ENCODE data around the gene PRKCQ. TPM values are rescaled to one million over a fixed set of nuclear protein-coding genes. Genes with fewer than 3 reads are reported as not detected.

PRKCQ gene
- total RNA-seq, 2 experiments from 2014 or later = 4.0 to 7.8 TPM

DNA sequence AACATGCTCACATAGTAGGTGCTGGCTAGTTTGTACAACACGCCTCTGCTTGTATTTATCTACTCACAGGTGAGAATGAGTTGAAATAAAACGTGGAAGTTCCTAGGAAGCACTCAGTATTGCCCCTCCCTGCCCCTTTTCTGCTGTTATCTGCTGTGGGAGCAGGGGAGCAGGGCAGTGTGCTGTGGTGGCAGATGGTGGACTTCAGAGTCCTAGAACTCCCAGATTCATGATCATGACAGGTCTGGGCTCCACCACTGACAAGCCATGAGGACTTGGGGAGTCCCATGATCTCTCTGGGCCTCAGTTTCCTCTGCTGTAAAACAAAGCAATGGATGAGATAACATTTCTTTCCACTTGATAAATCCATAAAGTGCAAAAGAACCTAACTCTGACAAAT is 11.6 kb upstream of the PRKCQ start:
- TF ChIP-seq EZH2phosphoT487 (IDR thresholded peaks at IDR 0.05; ENCODE audit: borderline replicate concordance, low read depth, low read length) = no peak
- TF ChIP-seq, protein P1, sequence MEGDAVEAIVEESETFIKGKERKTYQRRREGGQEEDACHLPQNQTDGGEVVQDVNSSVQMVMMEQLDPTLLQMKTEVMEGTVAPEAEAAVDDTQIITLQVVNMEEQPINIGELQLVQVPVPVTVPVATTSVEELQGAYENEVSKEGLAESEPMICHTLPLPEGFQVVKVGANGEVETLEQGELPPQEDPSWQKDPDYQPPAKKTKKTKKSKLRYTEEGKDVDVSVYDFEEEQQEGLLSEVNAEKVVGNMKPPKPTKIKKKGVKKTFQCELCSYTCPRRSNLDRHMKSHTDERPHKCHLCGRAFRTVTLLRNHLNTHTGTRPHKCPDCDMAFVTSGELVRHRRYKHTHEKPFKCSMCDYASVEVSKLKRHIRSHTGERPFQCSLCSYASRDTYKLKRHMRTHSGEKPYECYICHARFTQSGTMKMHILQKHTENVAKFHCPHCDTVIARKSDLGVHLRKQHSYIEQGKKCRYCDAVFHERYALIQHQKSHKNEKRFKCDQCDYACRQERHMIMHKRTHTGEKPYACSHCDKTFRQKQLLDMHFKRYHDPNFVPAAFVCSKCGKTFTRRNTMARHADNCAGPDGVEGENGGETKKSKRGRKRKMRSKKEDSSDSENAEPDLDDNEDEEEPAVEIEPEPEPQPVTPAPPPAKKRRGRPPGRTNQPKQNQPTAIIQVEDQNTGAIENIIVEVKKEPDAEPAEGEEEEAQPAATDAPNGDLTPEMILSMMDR (conservative IDR thresholded peaks at IDR 0.05; ENCODE audit: low read length) = no peak
- Histone ChIP-seq H3K27ac (ENCODE audit: low read depth, low read length, poor library complexity, severe bottlenecking) (no peak overlapping the region), H3K4me1 (ENCODE audit: insufficient read depth, low read length, poor library complexity, severe bottlenecking) (no peaks in the 10 kb centered on the region), H3K9me3 (ENCODE audit: low read length) (no peaks in the 10 kb centered on the region), H4K20me1 (ENCODE audit: insufficient read depth, low read length) (no peaks in the 10 kb centered on the region), H3K4me2 (ENCODE audit: low read length) (no peak overlapping the region), H2AFZ (ENCODE audit: low read length) (no peak overlapping the region), H3K9me2 (ENCODE audit: insufficient read depth, low read length) (no peaks in the 10 kb centered on the region), H3K4me3 (ENCODE audit: low read depth, low read length, poor library complexity, severe bottlenecking) (no peak overlapping the region), H3K36me3 (ENCODE audit: insufficient read depth, low read length) (peaks cover 12% of the 10 kb centered on the region; the same call in 1 of the 2 replicates), H3K79me2 (ENCODE audit: insufficient read depth, low read depth, low read length) (no peaks in the 10 kb centered on the region)
- CTCF ChIA-PET (ENCODE audit: unreplicated experiment) = no interaction called here
- intact Hi-C loops (cut with micrococcal nuclease; ENCODE audit: unreplicated experiment) = no loop called here
- DNase-seq (ENCODE audit: low spot score) = no peak
- BruUV-seq (replicated peaks) = no TSS peak
- POLR2A ChIA-PET = no interaction called here

- Histone ChIP-seq H4K20me1 (ENCODE audit: insufficient read depth, low read length) (no peaks in the 10 kb centered on the region), H3K4me2 (ENCODE audit: low read length) (no peak overlapping the region), H3K79me2 (ENCODE audit: insufficient read depth, low read depth, low read length) (no peaks in the 10 kb centered on the region), H2AFZ (ENCODE audit: low read length) (no peak overlapping the region), H3K27ac (ENCODE audit: low read depth, low read length, poor library complexity, severe bottlenecking) (no peak overlapping the region), H3K9me2 (ENCODE audit: insufficient read depth, low read length) (no peaks in the 10 kb centered on the region), H3K4me3 (ENCODE audit: low read depth, low read length, poor library complexity, severe bottlenecking) (no peak overlapping the region), H3K4me1 (ENCODE audit: insufficient read depth, low read length, poor library complexity, severe bottlenecking) (no peaks in the 10 kb centered on the region), H3K36me3 (ENCODE audit: insufficient read depth, low read length) (peaks cover 27% of the 10 kb centered on the region), H3K9me3 (ENCODE audit: low read length) (no peaks in the 10 kb centered on the region)
- ChIA-PET POLR2A (no interaction called here), CTCF (ENCODE audit: unreplicated experiment) (no interaction called here)
- BruUV-seq (replicated peaks) = no TSS peak
- no peak for TF ChIP-seq EZH2phosphoT487 (IDR thresholded peaks at IDR 0.05; ENCODE audit: borderline replicate concordance, low read depth, low read length)
- TF ChIP-seq, protein P1 (conservative IDR thresholded peaks at IDR 0.05; ENCODE audit: low read length) = no peak
- no peak for DNase-seq (ENCODE audit: low spot score)
- intact Hi-C loops (cut with micrococcal nuclease; ENCODE audit: unreplicated experiment) = no loop called here
Measured at GRCh38 chr10:6590100-6590499, 10.0 kb upstream of the PRKCQ start.

DNA sequence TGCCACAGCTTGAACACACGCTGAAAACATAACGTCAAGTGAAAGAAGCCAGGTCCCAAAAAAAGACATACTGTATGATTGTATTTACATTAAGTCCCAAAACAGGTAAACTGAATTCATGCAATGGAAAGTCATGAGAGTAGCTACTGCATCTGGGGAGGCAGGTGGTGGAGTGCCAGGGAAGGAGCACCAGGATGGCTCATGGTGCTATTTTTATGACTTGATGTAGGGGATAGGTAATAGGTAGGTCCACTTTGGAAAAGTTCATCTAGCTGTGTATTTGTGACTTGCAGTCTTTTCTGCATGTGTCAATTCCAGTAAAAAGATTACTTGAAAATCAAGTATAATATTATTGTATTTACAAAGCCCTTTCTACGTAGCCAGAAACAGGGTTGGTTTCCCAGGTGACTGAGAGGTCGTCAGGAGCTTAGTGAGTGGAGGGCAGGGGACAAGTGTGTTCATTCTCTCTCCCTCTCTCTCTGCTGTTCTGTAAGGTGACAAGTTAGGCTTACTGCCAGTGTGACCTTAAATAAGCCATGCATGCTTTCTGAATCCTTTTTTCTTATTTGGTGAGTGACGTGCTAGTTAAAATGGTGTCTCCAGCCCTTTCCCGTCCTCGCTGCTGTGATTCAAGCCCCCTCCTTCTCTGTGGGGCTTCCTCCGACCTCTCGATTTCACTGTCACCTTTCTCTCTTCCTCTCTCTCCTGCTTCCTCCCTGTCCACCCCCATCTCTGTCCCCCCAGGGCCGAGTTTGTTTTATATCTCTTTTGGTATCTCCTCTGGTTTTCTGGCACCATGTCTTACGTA is 9.4 kb upstream of the PRKCQ start:
- no peaks in the 10 kb centered on the region for H3K79me2 ChIP-seq (ENCODE audit: insufficient read depth, low read depth, low read length)
- DNase-seq (ENCODE audit: low spot score) = no peak
- intact Hi-C loops (cut with micrococcal nuclease; ENCODE audit: unreplicated experiment) = no loop called here
- BruUV-seq (replicated peaks) = no TSS peak
- H3K9me2 ChIP-seq (ENCODE audit: insufficient read depth, low read length) = no peaks in the 10 kb centered on the region
- TF ChIP-seq, protein P1 (conservative IDR thresholded peaks at IDR 0.05; ENCODE audit: low read length) = no peak
- no peak for TF ChIP-seq EZH2phosphoT487 (IDR thresholded peaks at IDR 0.05; ENCODE audit: borderline replicate concordance, low read depth, low read length)
- H3K27ac ChIP-seq (ENCODE audit: low read depth, low read length, poor library complexity, severe bottlenecking) = no peak overlapping the region
- no peaks in the 10 kb centered on the region for H3K4me1 ChIP-seq (ENCODE audit: insufficient read depth, low read length, poor library complexity, severe bottlenecking)
- POLR2A ChIA-PET = interaction anchor here (0.5 kb wide), 1 partner anchor 106 kb away, joined by 3 read pairs; no protein-coding TSS in a partner anchor
- no peaks in the 10 kb centered on the region for H3K9me3 ChIP-seq (ENCODE audit: low read length)
- no peak overlapping the region for H3K4me3 ChIP-seq (ENCODE audit: low read depth, low read length, poor library complexity, severe bottlenecking)
- CTCF ChIA-PET (ENCODE audit: unreplicated experiment) = no interaction called here
- no peak overlapping the region for H3K4me2 ChIP-seq (ENCODE audit: low read length)
- peaks cover 33% of the 10 kb centered on the region for H3K36me3 ChIP-seq (ENCODE audit: insufficient read depth, low read length)
- no peaks in the 10 kb centered on the region for H4K20me1 ChIP-seq (ENCODE audit: insufficient read depth, low read length)
- H2AFZ ChIP-seq (ENCODE audit: low read length) = no peak overlapping the region

Data from OCI-LY7 (cell line).